Epidermal melanocyte (primary cell): ENCODE measurements around the gene ZNF575.
A peak's percentile ranks its signal among the peaks of the same experiment; 100 is the strongest.
"Not testable (repeated sequence)": the region's sequence is repeated elsewhere in the genome, so short reads cannot be mapped to it uniquely, and the experiment has no call there.

Experiments used
- DNase-seq: peaks from one replicate; pipeline ENCODE4 v3.0.0; 2011; ENCODE audit warnings: low spot score; ENCODE audit not compliant: insufficient read length

The ZNF575 gene

DNA sequence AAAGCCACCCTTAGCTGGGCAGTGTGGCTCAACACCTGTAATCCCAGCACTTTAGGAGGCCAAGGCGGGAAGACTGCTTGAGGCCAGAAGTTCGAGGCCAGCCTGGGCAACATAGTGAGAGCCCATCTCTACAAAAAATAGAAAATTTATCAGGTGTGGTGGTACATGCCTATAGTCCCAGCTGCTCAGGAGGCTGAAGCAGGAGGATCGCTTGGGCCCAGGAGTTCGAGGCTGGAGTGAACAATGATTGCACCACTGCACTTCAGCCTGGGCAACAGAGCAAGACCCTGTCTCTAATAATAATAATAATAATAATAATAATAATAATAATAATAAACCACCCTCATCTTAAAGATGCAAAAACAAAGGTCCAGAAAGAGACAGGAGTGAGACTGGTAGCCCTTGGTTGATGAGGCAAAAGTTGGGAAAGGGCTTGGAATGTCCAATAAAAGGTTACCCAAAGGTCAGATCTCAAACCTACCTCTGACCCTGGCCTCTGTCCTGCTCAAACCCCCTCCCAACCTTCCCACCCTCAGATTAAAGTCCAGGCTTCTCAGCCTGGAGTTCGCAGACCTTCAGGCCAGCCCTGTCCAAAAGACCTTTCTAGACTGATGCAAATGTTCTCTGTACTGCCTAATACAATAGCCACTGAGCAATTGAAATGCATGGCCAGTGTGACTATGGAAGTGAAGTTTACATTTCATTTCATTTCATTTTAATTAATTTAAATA lies 9.1 kb downstream of the ZNF575 start:
- no peak for DNase-seq

DNA sequence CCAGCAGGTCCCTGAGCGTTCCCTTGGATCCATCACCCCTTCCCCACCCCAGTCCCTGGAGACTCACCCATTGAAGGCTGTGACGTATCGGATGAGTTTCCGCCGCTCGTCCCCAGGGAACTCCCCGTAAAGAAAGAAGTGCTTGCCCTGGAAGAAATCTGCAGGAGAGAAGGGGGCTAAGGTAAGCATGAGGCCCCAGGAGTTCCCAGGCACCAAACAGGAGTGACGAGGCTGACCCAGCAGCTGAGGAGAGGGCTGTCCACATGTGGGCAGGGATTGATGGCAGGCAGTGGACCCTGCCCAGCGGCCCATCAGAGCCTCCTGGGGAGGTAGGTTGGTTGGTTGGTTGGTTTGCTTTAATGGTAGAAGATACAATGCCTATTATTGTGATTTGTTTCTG lies 11.1 kb downstream of the ZNF575 start:
- DNase-seq, result no peak

GRCh38 chr19:43545276-43545675 lies 12.3 kb downstream of the ZNF575 start:
- DNase-seq, result no peak

DNA sequence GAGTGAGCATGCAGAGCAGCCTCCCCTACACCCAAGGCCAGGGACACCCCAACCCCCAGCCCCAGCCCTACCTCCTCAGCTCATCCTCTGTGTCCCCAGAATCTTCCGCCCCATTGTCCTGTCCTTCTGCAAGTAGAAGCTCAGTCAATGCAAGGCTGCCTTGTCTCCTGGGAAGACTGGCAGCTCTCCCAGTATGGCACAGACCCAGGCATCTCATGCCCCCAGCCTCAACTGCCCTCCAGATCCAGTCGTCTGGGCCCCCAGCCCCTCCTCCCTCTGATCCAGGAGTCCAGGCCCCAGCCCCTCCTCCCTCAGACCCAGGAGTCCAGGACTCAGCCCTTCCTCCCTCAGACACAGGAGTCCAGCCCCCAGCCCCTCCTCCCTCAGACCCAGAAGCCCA lies 13.0 kb downstream of the ZNF575 start:
- DNase-seq, result no peak

DNA sequence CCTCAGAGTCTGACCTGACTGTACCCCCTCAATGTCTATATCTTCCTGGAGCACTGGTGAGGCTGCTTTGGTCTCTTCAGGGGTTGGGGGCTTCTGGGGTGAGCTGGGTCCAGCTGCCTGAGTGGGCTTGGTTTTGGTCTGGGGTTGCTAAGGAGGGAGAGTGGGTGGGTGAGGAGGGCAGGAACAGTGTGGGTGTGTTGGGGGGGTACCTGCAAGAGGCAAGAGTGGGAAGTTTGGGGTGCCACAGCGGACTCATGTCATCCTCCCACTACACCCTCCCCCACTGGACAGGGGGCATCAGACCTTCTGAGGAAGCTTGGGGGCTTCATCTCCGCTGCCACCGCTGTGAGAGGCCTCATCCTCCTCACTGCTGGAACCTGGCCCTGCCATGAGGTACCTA lies 13.6 kb downstream of the ZNF575 start:
- no peak for DNase-seq

GRCh38 chr19:43547926-43548325 lies 14.9 kb downstream of the ZNF575 start:
- DNase-seq, result not testable (repeated sequence)

DNA sequence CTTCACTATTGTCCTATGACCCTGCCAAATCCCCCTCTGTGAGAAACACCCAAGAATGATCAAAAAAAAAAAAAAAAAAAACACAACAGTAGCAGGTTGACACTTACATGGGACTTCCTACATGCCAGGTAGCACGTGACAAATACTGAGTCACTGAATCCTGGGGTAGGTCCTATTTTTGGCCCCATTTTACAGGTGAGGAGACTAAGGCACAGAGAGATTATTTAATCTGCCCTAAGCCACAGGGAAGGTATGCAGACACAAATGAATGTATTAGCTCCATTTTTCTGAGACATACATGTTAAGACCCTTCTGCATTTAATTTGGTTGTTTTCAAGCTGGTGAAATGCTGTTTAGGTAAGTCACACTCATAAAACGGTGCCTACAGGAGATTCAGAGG lies 15.7 kb downstream of the ZNF575 start:
- no peak for DNase-seq

- no peak for DNase-seq
Measured at GRCh38 chr19:43551399-43552197, 18.6 kb downstream of the ZNF575 start.

DNA sequence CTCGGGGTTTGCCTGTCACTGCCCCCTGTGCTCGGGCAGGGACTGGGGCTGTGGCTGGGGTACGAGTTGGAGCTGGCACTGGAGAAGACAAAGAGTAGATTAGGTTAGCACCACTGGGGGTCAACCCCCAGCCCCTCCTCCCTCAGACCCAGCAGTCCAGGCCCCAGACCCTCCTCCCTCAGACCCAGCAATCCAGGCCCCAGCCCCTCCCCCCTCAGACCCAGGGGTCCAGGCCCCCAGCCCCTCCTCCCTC lies 19.1 kb downstream of the ZNF575 start:
- no peak for DNase-seq

DNA sequence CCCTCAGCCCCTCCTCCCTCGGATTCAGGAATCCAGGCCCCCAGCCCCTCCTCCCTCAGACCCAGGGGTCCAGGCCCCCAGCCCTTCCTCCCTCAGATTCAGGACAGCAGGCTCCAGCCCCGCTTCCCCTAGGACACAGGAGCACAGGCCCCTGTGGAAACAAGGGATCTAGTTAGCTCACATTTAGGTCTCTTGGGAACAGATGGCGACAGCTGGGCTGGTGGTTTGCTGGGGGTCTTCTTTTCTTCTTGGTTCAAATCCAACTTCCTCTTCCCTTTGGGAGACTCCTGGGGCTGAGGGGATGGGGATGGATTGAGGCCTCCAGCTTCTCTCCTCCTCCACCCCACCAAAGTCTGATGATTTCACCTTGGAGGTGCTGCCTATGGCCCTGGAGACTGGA lies 19.6 kb downstream of the ZNF575 start:
- DNase-seq, result no peak

DNA sequence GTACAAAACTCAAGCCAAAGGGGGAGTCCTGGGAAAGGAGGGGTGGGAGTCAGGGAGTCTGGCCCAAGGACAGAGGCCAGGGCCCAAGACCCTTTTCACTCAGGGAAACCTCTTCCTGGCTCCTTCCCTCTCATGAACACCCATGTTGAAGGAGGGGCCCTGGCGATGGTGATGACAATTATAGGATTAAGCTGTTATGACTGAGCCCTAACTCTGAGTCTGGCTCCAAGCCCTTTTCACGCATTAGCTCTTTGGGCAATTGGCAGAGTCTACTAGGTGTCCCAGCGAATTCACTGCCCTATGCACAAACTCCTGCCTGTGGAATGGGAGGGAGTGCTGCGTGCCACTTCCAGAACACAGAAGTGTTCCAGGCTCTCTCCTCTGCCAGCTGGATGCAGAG lies 20.7 kb downstream of the ZNF575 start:
- no peak for DNase-seq

DNA sequence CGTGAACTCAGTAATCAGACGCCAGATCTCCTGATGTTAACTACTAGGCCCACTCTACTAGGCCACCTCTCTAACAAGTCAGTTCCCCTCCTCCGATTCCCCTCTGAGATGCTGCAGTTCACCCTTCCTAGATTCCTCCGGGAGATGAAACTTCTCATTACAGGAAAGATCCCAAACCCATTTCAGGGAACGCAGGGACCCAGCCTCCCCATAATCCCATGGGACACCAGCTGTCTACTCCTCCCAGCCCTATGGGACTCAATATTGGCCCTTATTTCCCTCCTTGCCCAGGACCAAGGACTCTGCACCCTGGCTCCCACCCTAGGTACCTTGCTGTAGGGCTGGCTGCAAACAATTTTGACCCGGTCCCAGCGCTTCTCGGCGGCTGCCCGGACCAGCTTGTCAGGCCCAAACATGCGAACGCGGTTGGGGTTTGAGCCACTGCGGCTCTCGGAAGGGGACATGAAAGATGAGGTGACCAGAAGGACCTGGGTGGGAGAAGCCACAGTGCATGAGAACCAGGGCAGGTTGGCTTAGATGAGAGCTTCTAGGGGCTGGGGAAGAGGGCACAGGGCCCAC lies 21.4 kb downstream of the ZNF575 start:
- no peak for DNase-seq

DNA sequence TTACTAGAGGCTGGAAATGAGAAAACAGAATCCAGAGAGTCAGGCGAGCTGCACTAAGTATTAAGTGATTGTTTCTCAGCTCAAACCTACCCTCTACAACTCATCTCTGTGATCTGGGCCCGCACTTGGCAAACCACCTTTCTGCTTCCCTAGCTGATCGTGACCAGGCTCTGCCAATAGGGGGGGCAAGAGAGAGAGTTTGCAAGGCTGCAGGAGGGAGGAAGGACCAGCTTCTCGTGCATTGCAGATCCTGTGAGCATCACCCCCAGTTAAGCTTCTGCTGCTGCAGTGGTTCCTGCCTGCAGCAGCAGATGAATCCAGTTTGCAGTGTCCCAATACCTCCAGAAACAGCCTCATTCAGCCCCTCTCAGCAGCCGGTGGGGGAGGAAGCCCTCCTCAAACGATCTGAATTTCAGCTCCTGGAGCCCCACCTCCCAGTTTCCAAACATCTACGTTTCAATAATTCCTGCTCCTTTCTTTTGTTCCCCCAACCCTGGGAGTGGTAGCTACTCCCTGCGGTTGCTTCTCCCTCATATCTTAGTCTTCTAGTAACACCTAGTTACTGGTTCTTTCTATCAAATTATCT lies 22.3 kb downstream of the ZNF575 start:
- DNase-seq, result peak; percentile 82

DNA sequence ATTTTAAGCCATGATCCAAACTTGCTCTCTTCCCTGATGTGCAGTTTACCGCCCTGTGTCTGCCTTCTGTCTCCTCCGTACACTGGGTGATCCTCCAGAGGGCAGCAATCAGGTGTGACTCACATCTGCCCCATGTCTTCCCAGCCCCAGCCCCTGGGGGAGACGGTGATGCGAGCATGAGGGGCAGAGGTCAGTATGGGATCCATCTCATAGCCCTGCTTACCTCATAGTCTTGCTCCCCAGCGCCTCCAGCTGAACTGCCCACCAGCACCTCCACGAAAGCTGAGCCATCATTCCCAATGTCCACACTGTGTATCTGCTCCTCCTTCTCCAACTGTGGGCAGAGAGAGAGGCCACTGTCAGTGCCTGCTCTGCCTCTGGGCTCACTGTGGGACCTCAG lies 27.7 kb downstream of the ZNF575 start:
- no peak for DNase-seq

- DNase-seq, result no peak
Measured at GRCh38 chr19:43561139-43561970, 28.4 kb downstream of the ZNF575 start.

GRCh38 chr19:43562226-43562697 lies 29.3 kb downstream of the ZNF575 start:
- no peak for DNase-seq

DNA sequence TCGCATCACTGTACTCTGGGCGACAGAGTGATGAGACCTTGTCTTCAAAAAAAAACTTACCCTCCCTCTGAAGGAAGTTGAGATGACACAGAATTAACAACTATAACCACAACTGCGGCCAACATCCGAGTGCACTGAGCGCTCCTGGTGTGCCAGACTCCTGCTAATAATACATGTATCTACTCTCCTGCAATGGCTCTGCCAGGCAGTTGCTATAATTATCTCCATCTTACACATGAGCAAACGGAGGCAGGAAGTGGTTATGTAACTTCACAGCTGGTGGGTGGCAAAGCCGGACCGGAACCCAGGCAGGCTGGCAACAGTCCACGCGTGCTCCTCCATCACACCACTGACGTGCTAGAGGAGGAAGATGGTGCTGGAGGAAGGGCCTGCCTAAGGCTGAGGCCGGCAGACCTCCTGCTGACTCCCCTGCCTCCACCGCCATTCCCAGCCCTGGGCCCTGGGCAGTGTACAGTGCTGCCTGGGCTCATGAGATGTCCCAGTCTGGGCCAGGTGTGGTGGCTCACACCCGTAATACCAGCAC lies 29.8 kb downstream of the ZNF575 start:
- no peak for DNase-seq

- no peak for DNase-seq
Measured at GRCh38 chr19:43563816-43564457, 30.9 kb downstream of the ZNF575 start.

DNA sequence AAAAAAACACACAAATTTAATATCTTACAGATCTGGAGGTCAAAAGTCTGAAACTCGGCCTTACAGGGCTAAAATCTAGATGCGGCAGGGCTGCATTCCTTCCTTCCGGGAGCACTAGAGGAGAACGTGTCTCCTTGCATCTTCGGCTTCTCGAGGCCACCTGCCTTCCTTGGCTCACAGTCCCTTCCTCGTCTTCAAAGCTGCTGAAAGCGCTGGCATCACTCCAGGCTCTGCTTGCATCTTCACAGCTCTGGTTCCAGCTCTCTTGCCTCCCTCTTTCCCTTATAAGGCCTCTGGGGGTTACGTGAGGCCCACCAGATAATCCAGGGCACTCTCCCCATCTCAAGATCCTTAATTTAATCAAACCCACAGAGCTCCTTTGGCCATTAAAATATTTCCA lies 31.8 kb downstream of the ZNF575 start:
- no peak for DNase-seq

- DNase-seq, result no peak
Measured at GRCh38 chr19:43569657-43570056, 36.7 kb downstream of the ZNF575 start.
